Neural crest cell (in vitro differentiated cells): Measurements from ENCODE around the gene MTREX. TPM values are rescaled to one million over a fixed set of nuclear protein-coding genes. Genes with fewer than 3 reads are reported as not detected.
"Not testable (repeated sequence)": the region's sequence is repeated elsewhere in the genome, so short reads cannot be mapped to it uniquely, and the experiment has no call there.

Source experiments
- DNase-seq: peaks from one replicate; pipeline ENCODE4 v3.0.0; 2021; ENCODE audit warnings: low read depth, mixed read lengths, low spot score
- H3K27ac Mint-ChIP-seq: one replicate; pipeline ENCODE4 v1.8.0; 2021; ENCODE audit warnings: mild to moderate bottlenecking, mixed read lengths; ENCODE audit not compliant: unreplicated experiment
- H3K27me3 Mint-ChIP-seq: 2 replicates; pipeline ENCODE4 v1.8.0; 2021; ENCODE audit warnings: low read depth, mild to moderate bottlenecking, mixed read lengths
- H3K36me3 Mint-ChIP-seq: 2 replicates; pipeline ENCODE4 v1.8.0; 2021; ENCODE audit warnings: low read depth, mild to moderate bottlenecking, mixed read lengths
- H3K4me1 Mint-ChIP-seq: 2 replicates; pipeline ENCODE4 v1.8.0; 2021; ENCODE audit warnings: mixed read lengths
- H3K4me3 Mint-ChIP-seq: one replicate; pipeline ENCODE4 v1.8.0; 2021; ENCODE audit warnings: mild to moderate bottlenecking, mixed read lengths
- H3K9me3 Mint-ChIP-seq: 2 replicates; pipeline ENCODE4 v1.8.0; 2021; ENCODE audit warnings: mixed read lengths
- CTCF ChIP-seq: fragments of 200-600 bp; sonication (generic); conservative IDR thresholded peaks from 2 replicates; pipeline ENCODE4 v1.5.0; 2021; ENCODE audit warnings: antibody characterized with exemption, mild to moderate bottlenecking
- total RNA-seq: library from RNA; stranded (reverse); gene quantifications from 2 replicates; pipeline ENCODE4 v1.2.1, GENCODE V29; 2021

The MTREX gene
- total RNA-seq, 1 donor from 2014 or later, result 101 TPM

- H3K4me3 Mint-ChIP-seq, result no peak overlapping the region
Observed at GRCh38 chr5:55316837-55317236, 9.0 kb downstream of the MTREX start.

GRCh38 chr5:55318237-55318636 is 10.4 kb downstream of the MTREX start:
- not testable (repeated sequence) for H3K27ac Mint-ChIP-seq, H3K4me1 Mint-ChIP-seq, H3K4me3 Mint-ChIP-seq, DNase-seq, H3K27me3 Mint-ChIP-seq
- Mint-ChIP-seq H3K36me3 (peaks cover 34% of the 10 kb centered on the region), H3K9me3 (peaks cover 13% of the 10 kb centered on the region)

More at GRCh38 chr5:55316837-55317236, 9.0 kb downstream of the MTREX start:
- Mint-ChIP-seq H3K27ac (no peak overlapping the region), H3K9me3 (peaks cover 13% of the 10 kb centered on the region), H3K27me3 (no peaks in the 10 kb centered on the region), H3K36me3 (peaks cover 34% of the 10 kb centered on the region), H3K4me1 (peaks cover 9% of the 10 kb centered on the region)
- no peak for TF ChIP-seq CTCF
- DNase-seq, result no peak

- no peak for DNase-seq
- Mint-ChIP-seq H3K36me3 (peaks cover 29% of the 10 kb centered on the region), H3K27ac (no peak overlapping the region), H3K4me3 (no peak overlapping the region), H3K27me3 (no peaks in the 10 kb centered on the region), H3K9me3 (peaks cover 13% of the 10 kb centered on the region), H3K4me1 (peaks cover 4% of the 10 kb centered on the region)
- TF ChIP-seq CTCF, result no peak
Observed at GRCh38 chr5:55319491-55319890, 11.7 kb downstream of the MTREX start.

GRCh38 chr5:55320571-55320970 is 12.8 kb downstream of the MTREX start:
- DNase-seq, result no peak
- no peak for TF ChIP-seq CTCF
- Mint-ChIP-seq H3K27ac (no peak overlapping the region), H3K36me3 (peaks cover 28% of the 10 kb centered on the region), H3K9me3 (peaks cover 13% of the 10 kb centered on the region), H3K4me1 (peaks cover 4% of the 10 kb centered on the region), H3K27me3 (no peaks in the 10 kb centered on the region), H3K4me3 (no peak overlapping the region)

- Mint-ChIP-seq H3K4me3 (no peak overlapping the region), H3K9me3 (no peaks in the 10 kb centered on the region), H3K27me3 (no peaks in the 10 kb centered on the region), H3K4me1 (peaks cover 10% of the 10 kb centered on the region), H3K27ac (no peak overlapping the region), H3K36me3 (peaks cover 2% of the 10 kb centered on the region)
- TF ChIP-seq CTCF, result no peak
- no peak for DNase-seq
Observed at GRCh38 chr5:55324006-55324405, 16.2 kb downstream of the MTREX start.

- peak; percentile 71 for TF ChIP-seq CTCF
- Mint-ChIP-seq H3K9me3 (no peaks in the 10 kb centered on the region), H3K4me3 (no peak overlapping the region), H3K36me3 (peaks cover 2% of the 10 kb centered on the region), H3K4me1 (peaks cover 10% of the 10 kb centered on the region), H3K27me3 (no peaks in the 10 kb centered on the region), H3K27ac (no peak overlapping the region)
- no peak for DNase-seq
Observed at GRCh38 chr5:55324815-55325418, 17.1 kb downstream of the MTREX start.
